Mammary epithelial cell (primary cell): Measurements from ENCODE around the gene NUAK1.

ENCODE experiments used
- CTCF ChIP-seq, 2 donors: IDR thresholded peaks in 1 of 2; conservative IDR thresholded peaks in 1 of 2; 2 replicates each; pipeline ENCODE4 v1.5.1; 2011 to 2012; ENCODE audit warnings: inconsistent platforms in 2 of 2, low read length in 2 of 2, mild to moderate bottlenecking in 2 of 2, control low read depth in 1 of 2, low read depth in 1 of 2; ENCODE audit not compliant: insufficient read depth in 1 of 2; ENCODE audit errors: extremely low read depth in 1 of 2
- EZH2 ChIP-seq: IDR thresholded peaks from 2 replicates; pipeline ENCODE4 v1.6.1; 2012; ENCODE audit warnings: low read length, inconsistent platforms, borderline replicate concordance

GRCh38 chr12:106020736-106021135 is 118.0 kb downstream of the NUAK1 start:
- TF ChIP-seq CTCF (conservative IDR thresholded peaks at IDR 0.05 in 1 of 2, IDR thresholded peaks at IDR 0.05 in 1 of 2; ENCODE audit: extremely low read depth in 1 of 2, insufficient read depth in 1 of 2, low read depth in 1 of 2, low read length in 2 of 2) (no peak), EZH2 (no peak)
